SIG-M5 (cell line): Measurements from ENCODE around the gene OSTC.
"Not testable (repeated sequence)": the region's sequence is repeated elsewhere in the genome, so short reads cannot be mapped to it uniquely, and the experiment has no call there.

Experiments
- DNase-seq: peaks from one replicate; lab custom pipeline; 2025; lab: John Stamatoyannopoulos, UW

The OSTC gene

GRCh38 chr4:108646706-108647105 is 3.7 kb upstream of the OSTC start:
- DNase-seq: no peak

DNA sequence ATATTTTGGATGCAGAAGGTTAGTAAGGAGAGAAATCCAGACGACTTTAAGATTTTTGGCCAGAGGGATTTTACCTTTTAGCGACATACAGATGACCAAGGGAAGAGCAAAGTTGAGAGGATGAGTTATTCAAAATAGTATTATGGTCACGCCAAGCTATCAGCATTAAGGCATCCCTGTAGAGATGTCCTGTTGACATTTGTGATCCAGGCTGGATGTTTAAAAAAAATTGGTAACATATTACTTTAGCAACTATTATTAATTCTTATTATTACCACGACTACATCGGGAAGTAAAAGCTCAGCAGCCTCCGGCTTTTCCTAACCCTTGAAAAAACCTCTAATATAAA is 562 bp upstream of the OSTC start:
- no peak for DNase-seq

- DNase-seq: no peak
Measured at GRCh38 chr4:108651014-108651791, 804 bp downstream of the OSTC start.

DNA sequence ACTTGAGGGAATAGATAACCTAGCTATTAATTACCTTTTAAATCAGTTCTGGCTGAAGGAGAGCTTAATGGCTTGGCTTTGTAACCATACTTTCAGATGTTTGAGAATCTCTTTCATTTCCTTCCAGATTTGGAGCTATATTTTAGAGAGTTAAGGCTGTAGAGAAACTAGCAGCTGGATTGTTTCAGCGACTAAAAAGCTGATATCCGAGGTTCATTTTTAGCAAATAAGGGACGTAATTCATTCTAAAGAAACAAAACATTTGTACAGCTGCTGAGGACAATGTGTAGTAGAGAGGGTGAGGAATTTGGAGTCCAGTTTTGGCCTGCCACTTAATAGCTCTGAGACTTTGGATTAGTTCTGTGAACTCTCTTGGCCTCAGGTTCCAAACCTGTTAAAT is 12.2 kb downstream of the OSTC start:
- DNase-seq: no peak

DNA sequence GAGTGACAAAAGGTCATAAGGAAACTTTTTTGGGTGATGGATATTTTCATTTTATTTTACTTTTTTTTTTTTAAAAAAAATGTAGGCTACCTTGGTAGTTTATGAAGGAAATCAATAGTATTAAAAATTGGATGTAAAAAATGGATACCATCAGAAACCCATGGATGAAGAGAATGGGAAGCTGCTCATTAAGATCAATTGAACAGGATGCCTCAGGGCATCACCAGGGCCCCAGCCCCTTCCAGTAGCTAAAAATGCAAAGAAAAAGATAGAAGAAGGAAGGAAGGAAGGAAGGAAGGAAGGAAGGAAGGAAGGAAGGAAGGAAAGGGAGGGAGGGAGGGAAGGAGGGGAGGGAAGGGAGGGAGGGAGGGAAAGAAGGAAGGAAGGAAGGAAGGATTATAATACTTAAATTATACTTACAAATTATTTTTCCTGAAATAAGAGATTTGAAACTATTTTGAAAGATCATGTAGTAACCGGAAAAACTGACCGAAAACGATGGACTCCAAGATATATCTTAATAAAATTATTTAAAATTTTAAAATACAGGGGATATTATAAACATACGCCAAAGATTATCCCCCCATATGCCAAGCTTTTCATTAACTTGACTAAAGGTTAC is 24.1 kb downstream of the OSTC start:
- DNase-seq: no peak

DNA sequence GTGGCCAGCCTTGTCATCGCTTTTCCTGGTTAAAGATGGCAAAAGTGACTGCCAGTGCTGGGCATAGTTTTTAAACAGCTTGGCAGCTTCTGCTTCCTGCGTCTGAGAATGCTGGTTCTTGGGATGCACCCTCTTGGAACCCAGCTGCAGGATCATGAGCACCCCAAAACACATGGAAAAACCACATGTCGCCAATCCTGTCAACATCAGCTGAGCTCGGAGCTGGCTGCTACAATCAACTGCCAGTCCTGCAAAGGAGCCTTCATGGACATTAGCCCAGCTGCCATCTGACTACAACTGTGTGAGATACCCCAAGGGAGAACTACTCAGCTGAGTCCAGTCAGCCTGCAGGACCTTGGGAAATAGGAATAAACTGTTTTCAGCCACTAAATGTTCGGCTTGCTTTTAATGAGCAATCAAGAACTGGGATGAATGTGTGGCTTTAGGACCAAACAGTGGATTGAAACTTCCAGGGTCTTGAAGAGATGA is 31.0 kb downstream of the OSTC start:
- no peak for DNase-seq

DNA sequence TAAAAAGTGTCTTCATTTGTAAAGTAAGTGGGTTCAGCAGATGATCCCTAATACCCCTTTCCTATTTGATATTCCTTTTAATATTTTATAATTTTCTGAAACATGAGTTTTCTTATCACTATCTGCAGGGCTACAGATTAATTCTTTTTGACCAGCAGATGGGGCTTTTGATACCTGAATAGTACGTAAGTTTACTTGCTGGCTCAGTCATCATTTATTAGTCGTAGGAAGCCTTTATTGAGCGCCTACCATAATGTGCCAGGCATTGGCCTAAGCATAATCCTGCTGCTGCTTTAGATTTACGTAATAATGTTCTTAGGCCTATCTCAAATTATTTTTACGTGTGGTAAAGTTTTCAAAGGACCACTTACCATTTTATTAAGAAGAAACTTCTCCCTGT is 33.1 kb downstream of the OSTC start:
- DNase-seq: no peak

- no peak for DNase-seq
Measured at GRCh38 chr4:108685036-108685686, 34.8 kb downstream of the OSTC start.

DNA sequence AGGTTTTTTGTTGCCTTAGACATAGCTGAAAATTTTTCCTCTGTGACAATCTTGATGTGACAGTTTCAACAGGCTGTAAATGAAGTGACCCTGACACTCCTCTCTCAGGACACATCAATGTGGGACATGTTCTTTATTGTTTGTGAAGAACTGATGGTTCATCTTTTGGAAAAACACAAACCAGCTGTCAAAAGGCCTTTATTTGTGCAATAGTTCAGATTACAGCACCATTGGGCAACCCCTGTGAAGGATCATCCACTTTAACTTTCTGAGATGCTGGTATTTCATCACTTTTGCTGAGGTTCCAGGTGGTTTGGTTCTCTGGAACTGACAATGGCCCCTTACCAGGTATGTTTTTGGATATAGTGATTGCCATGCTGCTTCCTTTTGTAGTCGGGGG is 40.3 kb downstream of the OSTC start:
- no peak for DNase-seq

DNA sequence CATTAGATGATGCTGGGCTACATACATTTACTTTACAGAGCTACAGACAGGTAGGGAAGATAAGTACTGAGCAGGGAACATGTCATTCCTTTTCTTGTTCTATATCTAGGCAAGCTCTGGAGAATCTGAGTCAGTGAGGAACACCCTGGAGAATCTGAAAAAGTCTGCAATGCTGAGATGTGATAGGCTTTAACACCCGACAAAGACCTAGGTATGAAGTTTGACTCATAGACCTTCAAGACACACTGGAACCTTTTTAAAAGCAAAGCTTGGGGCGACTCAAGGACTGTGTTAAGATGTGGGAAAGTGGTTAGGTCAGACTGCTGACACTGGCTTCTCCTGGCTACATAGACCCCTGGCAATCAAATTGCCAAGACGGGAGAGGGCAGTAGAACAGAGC is 42.8 kb downstream of the OSTC start:
- DNase-seq: no peak

- no peak for DNase-seq
Measured at GRCh38 chr4:108693819-108694218, 43.4 kb downstream of the OSTC start.

GRCh38 chr4:108694423-108694822 is 44.0 kb downstream of the OSTC start:
- no peak for DNase-seq

- no peak for DNase-seq
Measured at GRCh38 chr4:108695062-108695461, 44.7 kb downstream of the OSTC start.

- DNase-seq: no peak
Measured at GRCh38 chr4:108696160-108696559, 45.8 kb downstream of the OSTC start.

DNA sequence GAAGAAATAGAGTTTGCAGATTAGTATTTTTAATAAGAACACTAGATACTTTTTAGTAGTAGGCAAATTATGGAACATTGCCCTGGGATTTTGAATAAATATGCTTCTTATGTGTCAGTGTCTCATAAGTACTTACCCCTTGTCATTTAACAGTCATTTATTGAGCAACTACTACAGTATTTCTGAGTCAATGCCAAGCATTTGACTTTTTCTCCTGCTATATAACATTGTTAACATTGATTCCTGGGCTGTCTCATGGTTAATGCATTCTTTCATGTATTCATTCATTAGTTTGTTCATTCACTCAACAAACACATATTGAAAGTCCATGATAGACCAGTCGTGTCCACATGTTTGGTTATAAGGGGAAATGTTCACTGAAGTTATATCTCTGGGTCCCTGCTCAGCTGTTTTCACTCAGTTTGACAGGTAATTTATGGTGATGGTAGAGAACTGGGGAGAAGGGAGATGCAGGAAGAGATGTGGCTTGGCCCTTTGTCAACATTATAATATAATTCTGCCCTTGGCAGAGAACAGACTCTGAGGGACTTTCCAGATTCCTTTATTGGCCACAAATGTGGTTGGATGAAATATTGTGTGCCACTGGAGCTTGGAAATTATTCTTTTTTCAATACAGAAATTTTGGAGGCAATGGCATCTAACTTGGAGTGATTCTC is 49.8 kb downstream of the OSTC start:
- DNase-seq: no peak

- no peak for DNase-seq
Measured at GRCh38 chr4:108702960-108703359, 52.6 kb downstream of the OSTC start.

GRCh38 chr4:108703370-108703769 is 53.0 kb downstream of the OSTC start:
- no peak for DNase-seq

DNA sequence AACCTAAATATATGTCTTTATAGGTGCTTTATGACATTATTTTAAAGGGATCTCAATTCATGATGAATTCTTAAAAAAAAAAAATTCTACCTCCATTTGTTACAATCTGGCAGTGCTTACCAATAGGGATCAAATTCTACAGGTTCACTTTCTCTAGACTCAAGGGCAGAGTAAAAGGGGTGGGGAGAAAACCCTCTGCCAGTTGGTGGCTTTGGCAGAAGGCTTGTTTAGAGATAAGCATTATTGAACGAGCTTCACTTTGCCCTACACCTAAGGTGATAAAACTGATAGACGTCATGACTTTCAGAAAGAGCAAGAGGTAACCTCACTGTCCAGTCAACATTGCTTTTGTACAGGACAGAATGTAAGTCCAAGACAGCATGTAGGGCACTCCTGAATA is 53.6 kb downstream of the OSTC start:
- no peak for DNase-seq

DNA sequence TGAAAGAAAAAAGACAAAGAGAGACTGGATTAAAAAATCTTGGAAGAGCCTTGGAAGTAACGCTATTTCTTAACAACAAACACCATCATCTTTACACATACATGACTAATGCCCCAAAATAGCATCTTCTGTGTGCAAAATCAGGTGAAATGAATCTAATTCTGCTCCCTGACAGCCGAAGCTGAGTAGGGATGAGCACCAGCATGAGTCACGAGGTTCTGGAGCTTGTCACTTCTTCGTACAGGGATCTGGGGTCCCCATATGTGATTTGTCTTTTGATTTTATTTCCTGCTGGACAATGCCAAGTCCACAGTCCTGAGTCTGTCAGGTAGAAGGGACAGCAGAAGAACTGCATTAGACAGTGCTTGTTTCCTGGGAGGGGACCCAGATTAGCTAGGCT is 55.9 kb downstream of the OSTC start:
- DNase-seq: no peak

DNA sequence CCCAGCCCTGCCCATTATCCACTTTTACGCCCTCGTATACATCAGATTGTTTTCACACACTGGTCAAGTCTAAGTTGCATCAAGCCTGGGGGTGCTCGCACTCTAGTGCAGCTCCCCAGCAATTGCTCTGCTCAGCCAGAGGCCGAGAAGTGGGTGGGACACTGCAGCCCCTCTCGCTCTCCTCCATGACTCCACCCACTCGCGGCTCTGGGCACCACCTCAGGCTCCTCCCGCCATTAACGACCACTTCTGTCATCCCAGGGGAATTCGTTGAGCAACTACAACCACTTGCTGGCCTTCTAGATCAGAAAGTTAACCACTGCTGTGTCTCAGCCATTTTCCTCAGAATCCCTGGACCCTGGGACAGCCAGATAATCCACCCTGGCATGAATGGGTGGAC is 58.8 kb downstream of the OSTC start:
- DNase-seq: no peak

- DNase-seq: no peak
Measured at GRCh38 chr4:108709722-108710121, 59.3 kb downstream of the OSTC start.

DNA sequence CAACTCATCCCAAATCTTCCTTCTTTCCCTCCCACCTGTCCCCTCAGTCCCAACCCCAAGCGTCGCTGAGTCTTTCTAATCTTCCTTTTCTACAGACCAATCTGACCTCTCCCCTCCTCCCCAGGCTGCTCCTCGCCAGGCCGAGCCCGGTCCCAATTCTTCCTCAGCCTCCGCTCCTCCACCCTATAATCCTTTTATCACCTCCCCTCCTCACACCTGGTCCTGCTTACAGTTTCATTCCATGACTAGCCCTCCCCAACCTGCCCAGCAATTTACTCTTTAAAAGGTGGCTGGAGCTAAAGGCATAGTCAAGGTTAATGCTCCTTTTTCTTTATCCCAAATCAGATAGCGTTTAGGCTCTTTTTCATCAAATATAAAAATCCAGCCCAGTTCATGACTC is 60.2 kb downstream of the OSTC start:
- not testable (repeated sequence) for DNase-seq

GRCh38 chr4:108714880-108715279 is 64.5 kb downstream of the OSTC start:
- DNase-seq: no peak
